Activated CD4-positive, alpha-beta T cell treated with anti-CD3 and anti-CD28 coated beads, Interleukin-2, amount 10 ng/mL, durations not matched to agents 7 days and 5 days (primary cell): ENCODE data around the gene HDC. TPM values are rescaled to one million over a fixed set of nuclear protein-coding genes. Genes with fewer than 3 reads are reported as not detected.

Experiments
- CTCF ChIA-PET: fragments of 350-600 bp; sonication (Branson Sonifier 250); formaldehyde crosslinking; loops from one replicate; lab custom pipeline; 2021; ENCODE audit warnings: antibody characterized with exemption; lab: Charles Lee
- POLR2A ChIA-PET: fragments of 350-600 bp; sonication (Branson Sonifier 250); formaldehyde crosslinking; loops from one replicate; lab custom pipeline; 2021; ENCODE audit warnings: antibody characterized with exemption; lab: Charles Lee
- DNase-seq: peaks from one replicate; pipeline ENCODE4 v3.0.0-alpha.2; 2020
- H3K27ac Mint-ChIP-seq: one replicate; pipeline ENCODE4 v1.8.0; 2021; ENCODE audit warnings: mild to moderate bottlenecking, moderate library complexity, mixed read lengths
- H3K27me3 Mint-ChIP-seq: one replicate; pipeline ENCODE4 v1.8.0; 2021; ENCODE audit warnings: mixed read lengths
- H3K36me3 Mint-ChIP-seq: one replicate; pipeline ENCODE4 v1.8.0; 2021; ENCODE audit warnings: low read depth, mixed read lengths
- H3K4me1 Mint-ChIP-seq: one replicate; pipeline ENCODE4 v1.8.0; 2021; ENCODE audit warnings: mixed read lengths
- H3K4me3 Mint-ChIP-seq: one replicate; pipeline ENCODE4 v1.8.0; 2021; ENCODE audit warnings: mild to moderate bottlenecking, moderate library complexity, mixed read lengths
- H3K9me3 Mint-ChIP-seq: one replicate; pipeline ENCODE4 v1.8.0; 2021; ENCODE audit warnings: mixed read lengths
- total RNA-seq, 2 experiments: library from RNA; stranded (reverse); gene quantifications; one replicate each; pipeline ENCODE4 v1.2.3, GENCODE V29; 2021

HDC gene
- total RNA-seq, 2 experiments from 2014 or later: 0.27 TPM; not detected in 1

DNA sequence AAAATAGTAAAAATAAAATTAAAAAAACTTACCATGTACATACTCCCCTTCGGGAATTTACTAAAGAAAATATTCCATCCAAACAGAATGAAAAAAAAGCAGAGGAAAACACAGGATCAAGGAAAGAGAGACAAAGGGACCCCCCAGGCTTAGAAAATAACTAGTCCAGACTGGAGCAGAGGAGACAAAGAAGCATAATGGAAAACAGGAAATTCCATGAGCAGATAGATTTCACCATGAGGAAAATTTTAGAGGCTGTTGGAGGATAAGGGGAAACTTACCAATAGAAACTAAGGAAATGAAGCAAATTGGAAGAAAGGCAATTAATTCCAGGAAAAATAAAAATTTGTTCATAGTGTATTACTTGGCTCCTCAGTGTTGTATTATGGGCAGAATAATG lies 46.8 kb downstream of the HDC start:
- CTCF ChIA-PET: no interaction called here
- DNase-seq: no peak
- Mint-ChIP-seq H3K27ac (no peak overlapping the region), H3K4me1 (no peaks in the 10 kb centered on the region), H3K4me3 (no peak overlapping the region), H3K9me3 (no peaks in the 10 kb centered on the region), H3K36me3 (peaks cover 7% of the 10 kb centered on the region), H3K27me3 (no peaks in the 10 kb centered on the region)
- POLR2A ChIA-PET: no interaction called here

DNA sequence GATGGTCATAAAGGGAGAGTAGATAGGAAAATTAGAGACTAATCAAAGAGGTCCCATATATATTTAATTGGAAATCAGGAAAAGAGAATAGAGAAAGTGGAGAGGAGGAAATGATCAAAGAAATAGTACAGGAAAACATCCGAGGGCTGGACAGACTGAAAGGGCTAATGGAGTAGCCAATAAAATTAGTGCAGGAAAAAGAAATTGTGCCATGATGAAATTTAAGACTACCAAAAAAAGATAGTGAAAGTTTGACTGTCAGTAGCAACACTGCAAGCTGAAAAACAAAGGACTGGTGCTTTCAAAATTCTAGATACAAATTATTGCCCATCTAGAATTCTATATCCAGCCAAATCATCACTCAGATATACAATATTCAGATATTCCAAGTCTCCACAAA lies 47.2 kb downstream of the HDC start:
- ChIA-PET CTCF (no interaction called here), POLR2A (no interaction called here)
- no peak for DNase-seq
- Mint-ChIP-seq H3K4me3 (no peak overlapping the region), H3K36me3 (peaks cover 3% of the 10 kb centered on the region), H3K4me1 (no peaks in the 10 kb centered on the region), H3K27ac (no peak overlapping the region), H3K9me3 (no peaks in the 10 kb centered on the region), H3K27me3 (no peaks in the 10 kb centered on the region)

DNA sequence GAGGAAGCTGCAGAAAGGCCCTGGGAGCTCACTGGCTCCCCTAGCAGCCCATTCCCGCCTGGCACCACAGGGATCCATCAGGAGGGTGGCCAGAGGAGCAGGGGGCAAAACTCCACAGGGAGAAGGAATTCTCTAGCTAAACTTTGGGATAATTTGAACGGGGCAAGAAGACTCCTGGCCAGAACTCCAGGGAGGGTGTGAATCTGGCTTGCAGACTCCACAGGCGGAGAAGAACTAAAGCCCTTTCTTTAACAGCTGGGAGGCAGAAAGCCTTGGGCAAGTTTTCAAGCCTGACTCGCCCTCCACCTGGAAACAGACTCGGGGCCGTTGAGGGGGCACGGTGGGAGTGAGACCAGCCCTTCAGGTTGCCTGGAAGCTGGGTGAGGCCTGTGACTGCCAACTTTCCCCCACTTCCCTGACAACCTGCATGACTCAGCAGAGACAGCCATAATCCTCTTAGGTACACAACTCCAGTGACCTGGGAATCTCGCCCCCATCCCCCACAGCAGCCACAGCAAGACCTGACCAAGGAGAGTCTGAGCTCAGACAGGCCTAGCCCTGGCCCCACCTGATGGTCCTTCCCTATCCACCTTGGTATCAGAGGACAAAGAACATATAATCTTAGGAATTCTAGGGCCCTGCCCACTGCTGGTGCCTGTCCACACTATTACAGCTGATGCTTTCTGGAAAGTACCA lies 54.9 kb downstream of the HDC start:
- no peak for DNase-seq
- ChIA-PET CTCF (no interaction called here), POLR2A (no interaction called here)
- no peak overlapping the region for H3K4me3 Mint-ChIP-seq
- H3K9me3 Mint-ChIP-seq: peaks cover 11% of the 10 kb centered on the region
- peaks cover 2% of the 10 kb centered on the region for H3K4me1 Mint-ChIP-seq
- H3K36me3 Mint-ChIP-seq: peaks cover 63% of the 10 kb centered on the region
- no peak overlapping the region for H3K27ac Mint-ChIP-seq
- H3K27me3 Mint-ChIP-seq: peaks cover 3% of the 10 kb centered on the region

DNA sequence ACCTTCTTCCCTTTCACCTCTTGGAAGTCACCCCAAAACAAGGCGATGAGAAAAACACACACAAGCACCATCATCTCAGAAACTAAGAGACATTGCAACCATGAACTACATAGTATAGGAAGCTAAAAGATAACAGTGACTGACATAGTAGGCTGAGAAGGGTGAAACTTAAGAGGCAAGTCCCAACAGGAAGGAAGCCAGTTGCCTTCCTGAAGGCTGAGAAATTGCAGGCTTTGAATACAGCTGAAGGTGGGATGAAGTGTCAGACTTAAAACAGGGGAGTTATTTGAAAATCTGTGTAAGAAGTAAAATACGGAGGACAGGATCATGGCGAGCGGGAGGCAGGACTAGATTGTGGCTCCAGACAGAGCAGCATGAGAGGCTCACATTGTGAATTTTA lies 55.7 kb downstream of the HDC start:
- no peak for DNase-seq
- Mint-ChIP-seq H3K4me1 (peaks cover 2% of the 10 kb centered on the region), H3K27me3 (peaks cover 3% of the 10 kb centered on the region), H3K4me3 (no peak overlapping the region), H3K36me3 (peaks cover 65% of the 10 kb centered on the region), H3K27ac (peak overlapping the region; percentile 58), H3K9me3 (peaks cover 11% of the 10 kb centered on the region)
- CTCF ChIA-PET: interaction anchor here (1.6 kb wide), 1 partner anchor 26 kb away, joined by 3 read pairs; no protein-coding TSS in a partner anchor
- POLR2A ChIA-PET: no interaction called here

DNA sequence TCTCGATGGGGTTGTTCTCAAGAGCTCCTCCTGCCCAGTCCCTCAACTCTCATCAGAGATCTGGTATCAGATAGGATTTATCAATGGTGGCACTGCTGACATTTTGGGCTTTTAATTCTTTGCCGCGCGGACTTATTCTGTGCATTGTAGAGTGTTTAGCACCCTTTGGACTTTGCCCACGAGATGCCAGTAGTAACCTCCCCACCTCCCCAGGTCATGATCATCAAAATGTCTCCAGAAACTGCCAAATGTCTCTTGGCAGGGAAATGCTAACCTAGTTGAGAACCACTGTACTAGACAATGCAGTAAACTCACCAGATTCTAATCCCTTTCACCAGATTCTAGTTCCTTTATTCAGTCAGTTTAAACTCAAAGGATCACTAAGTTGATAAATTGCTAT lies 59.5 kb downstream of the HDC start:
- Mint-ChIP-seq H3K27ac (no peak overlapping the region), H3K4me3 (no peak overlapping the region), H3K27me3 (no peaks in the 10 kb centered on the region), H3K4me1 (peaks cover 2% of the 10 kb centered on the region), H3K36me3 (peaks cover 50% of the 10 kb centered on the region), H3K9me3 (peaks cover 3% of the 10 kb centered on the region)
- ChIA-PET POLR2A (no interaction called here), CTCF (no interaction called here)
- DNase-seq: no peak

DNA sequence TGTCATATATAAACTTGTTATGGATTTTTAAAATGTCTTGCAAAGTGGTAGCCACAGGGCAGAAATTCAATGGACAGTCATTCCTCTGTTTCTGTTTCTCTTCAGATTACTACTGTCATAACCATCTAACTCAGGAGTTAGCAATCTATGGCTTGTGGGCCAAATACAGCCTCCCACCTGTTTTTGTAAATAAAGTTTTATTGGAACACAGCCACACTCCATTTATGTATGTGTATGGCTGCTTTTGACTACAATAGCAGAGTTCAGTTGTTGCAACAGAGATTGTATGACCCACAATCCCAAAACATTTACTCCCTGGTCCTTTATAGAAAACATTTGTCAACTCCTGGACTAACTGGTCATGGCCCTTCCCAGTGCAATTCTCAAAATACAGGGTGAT lies 63.5 kb downstream of the HDC start:
- no peak for DNase-seq
- no peaks in the 10 kb centered on the region for H3K27me3 Mint-ChIP-seq
- POLR2A ChIA-PET: no interaction called here
- peaks cover 23% of the 10 kb centered on the region for H3K36me3 Mint-ChIP-seq
- CTCF ChIA-PET: no interaction called here
- no peaks in the 10 kb centered on the region for H3K4me1 Mint-ChIP-seq
- no peak overlapping the region for H3K4me3 Mint-ChIP-seq
- no peaks in the 10 kb centered on the region for H3K9me3 Mint-ChIP-seq
- H3K27ac Mint-ChIP-seq: no peak overlapping the region

DNA sequence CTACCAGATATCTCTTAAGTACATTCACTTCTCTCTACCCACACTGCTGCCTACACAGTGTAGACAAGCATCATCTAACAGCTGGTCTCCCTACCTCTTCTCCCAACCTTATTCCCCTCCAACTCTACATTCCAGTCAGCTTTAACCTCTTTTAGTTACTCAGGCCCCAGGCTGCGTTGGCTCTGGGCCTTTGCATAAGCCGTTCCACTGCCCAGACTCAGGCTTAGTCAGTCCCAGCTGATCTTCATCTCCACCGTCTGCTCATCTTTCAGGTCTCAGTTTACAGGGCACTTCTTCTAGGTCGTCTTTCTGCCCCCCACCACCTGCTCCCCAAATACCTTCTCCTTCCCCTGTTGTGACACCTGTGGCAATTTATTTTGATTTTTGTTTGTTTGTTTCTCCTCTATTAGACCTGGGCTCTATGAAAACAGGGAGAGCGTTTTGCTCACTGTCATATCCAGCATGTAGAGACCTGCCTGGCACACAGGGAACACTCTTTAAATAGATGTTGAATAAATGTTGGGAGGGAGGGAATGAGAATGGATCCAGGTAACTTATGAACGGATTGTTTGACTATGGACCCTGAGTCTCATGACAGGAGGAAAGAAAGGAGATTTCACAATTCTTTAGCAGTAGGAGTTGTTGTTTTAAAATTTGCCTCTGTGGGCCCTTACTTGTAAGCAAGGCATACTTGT lies 72.5 kb downstream of the HDC start:
- no peak for DNase-seq
- no peaks in the 10 kb centered on the region for H3K9me3 Mint-ChIP-seq
- H3K36me3 Mint-ChIP-seq: peaks cover 14% of the 10 kb centered on the region
- H3K27me3 Mint-ChIP-seq: no peaks in the 10 kb centered on the region
- H3K4me1 Mint-ChIP-seq: no peaks in the 10 kb centered on the region
- no peak overlapping the region for H3K4me3 Mint-ChIP-seq
- ChIA-PET POLR2A (no interaction called here), CTCF (interaction anchor here (1.4 to 1.6 kb wide), 2 partner anchors 10 to 13 kb away, joined by 4 to 6 read pairs; no protein-coding TSS in a partner anchor)
- no peak overlapping the region for H3K27ac Mint-ChIP-seq

DNA sequence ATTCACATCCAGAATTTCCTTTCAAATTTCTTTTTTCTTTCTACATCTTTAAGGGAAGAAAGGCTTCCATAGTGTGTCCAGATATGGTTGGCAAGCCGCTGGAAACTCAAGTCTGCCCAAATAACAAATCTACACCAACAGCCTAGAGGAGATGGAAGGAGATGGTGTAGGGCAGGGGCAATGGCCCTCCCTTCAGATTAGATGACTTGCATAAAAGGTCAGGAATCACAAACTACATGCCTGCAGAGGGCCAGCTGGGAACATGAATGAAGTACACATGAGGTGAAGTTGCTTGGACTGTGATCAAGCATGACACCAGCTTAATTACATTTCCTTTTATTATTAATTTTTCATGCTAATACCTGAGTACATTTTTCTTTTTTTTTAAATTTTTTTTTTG lies 73.4 kb downstream of the HDC start:
- Mint-ChIP-seq H3K4me3 (no peak overlapping the region), H3K4me1 (no peaks in the 10 kb centered on the region), H3K36me3 (peaks cover 17% of the 10 kb centered on the region), H3K9me3 (no peaks in the 10 kb centered on the region), H3K27me3 (no peaks in the 10 kb centered on the region), H3K27ac (no peak overlapping the region)
- ChIA-PET POLR2A (no interaction called here), CTCF (interaction anchor here (0.5 to 1.4 kb wide), 2 partner anchors 12 to 1225 kb away, joined by 3 to 4 read pairs; no protein-coding TSS in a partner anchor)
- DNase-seq: no peak

Other genes starting within 250 kb of the HDC start
- 1 to 10 TPM; 6.8 TPM for gene ATP8B4, start 146.5 kb downstream of the HDC start, total RNA-seq
- gene SLC27A2, start 83.5 kb downstream of the HDC start, total RNA-seq: 10 to 100 TPM in 1 of 2 experiments, 1 to 10 TPM in 1; 9.9 to 11.4 TPM
- gene GABPB1, start 89.5 kb upstream of the HDC start, total RNA-seq: 10 to 100 TPM; 30.0 to 34.9 TPM
- 10 to 100 TPM; 54.2 to 56.1 TPM for gene USP8, start 158.7 kb upstream of the HDC start, total RNA-seq